Fibroblast of pulmonary artery (primary cell): Measurements from ENCODE around the gene LYRM4.

ENCODE experiments used
- DNase-seq: peaks from one replicate; pipeline ENCODE4 v3.0.0-alpha.2; 2010; ENCODE audit warnings: low read depth
- H3K4me3 ChIP-seq: replicated peaks from 2 replicates; pipeline ENCODE4 v1.5.1; 2011; ENCODE audit warnings: low read depth, mild to moderate bottlenecking, control low read depth, low read length, moderate library complexity
- TF ChIP-seq, protein P1 (sequence below): IDR thresholded peaks from 2 replicates; pipeline ENCODE4 v1.5.1; 2011; ENCODE audit warnings: mild to moderate bottlenecking, control low read depth, low read length, inconsistent platforms; ENCODE audit errors: missing control alignments

Gene LYRM4

GRCh38 chr6:5192135-5192794 is 68.5 kb downstream of the LYRM4 start:
- TF ChIP-seq, protein P1, sequence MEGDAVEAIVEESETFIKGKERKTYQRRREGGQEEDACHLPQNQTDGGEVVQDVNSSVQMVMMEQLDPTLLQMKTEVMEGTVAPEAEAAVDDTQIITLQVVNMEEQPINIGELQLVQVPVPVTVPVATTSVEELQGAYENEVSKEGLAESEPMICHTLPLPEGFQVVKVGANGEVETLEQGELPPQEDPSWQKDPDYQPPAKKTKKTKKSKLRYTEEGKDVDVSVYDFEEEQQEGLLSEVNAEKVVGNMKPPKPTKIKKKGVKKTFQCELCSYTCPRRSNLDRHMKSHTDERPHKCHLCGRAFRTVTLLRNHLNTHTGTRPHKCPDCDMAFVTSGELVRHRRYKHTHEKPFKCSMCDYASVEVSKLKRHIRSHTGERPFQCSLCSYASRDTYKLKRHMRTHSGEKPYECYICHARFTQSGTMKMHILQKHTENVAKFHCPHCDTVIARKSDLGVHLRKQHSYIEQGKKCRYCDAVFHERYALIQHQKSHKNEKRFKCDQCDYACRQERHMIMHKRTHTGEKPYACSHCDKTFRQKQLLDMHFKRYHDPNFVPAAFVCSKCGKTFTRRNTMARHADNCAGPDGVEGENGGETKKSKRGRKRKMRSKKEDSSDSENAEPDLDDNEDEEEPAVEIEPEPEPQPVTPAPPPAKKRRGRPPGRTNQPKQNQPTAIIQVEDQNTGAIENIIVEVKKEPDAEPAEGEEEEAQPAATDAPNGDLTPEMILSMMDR: no peak
- H3K4me3 ChIP-seq: no peak overlapping the region
- DNase-seq: no peak

- DNase-seq: no peak
- no peak overlapping the region for H3K4me3 ChIP-seq
- TF ChIP-seq, protein P1: no peak
Measured at GRCh38 chr6:5191722-5192121, 69.0 kb downstream of the LYRM4 start.

DNA sequence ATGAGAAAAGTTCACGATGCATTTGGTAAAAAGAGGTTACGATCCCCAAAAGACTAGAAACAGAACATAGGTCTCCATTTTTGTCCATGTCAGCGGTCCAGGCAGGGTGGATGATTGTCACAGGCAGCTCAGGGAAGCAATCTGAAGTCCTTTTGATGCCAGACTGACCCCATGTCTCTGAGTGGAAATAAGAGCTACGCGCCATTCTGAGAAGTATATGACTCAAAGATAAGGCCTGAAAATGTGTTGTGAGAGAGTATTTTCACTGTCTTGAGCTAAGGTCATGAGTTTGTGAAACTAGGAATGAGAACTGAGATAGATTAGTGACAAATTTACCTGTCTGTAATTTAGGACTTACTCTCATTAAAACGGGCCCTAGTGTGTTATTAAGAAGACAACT is 69.5 kb downstream of the LYRM4 start:
- peak; percentile 22 for DNase-seq
- TF ChIP-seq, protein P1: no peak
- H3K4me3 ChIP-seq: no peak overlapping the region

DNA sequence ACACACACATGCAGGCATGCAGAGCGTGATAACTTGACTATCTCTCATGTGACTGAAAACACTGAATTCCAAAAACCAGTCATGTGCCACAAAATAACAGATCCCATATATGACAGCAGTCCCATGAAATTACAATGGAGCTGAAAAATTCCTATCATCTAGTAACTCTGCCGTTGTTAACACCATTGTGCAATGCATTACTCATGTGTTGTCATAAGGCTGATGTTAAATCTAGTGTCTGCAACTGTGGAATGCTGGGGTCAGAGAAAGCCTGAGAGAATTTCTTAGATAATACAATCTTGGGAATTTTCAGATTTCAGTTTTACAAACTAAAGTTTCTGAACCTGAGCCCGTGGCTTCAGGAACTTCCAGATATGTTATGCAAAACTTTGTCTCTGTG is 70.2 kb downstream of the LYRM4 start:
- peak; percentile 99 for DNase-seq
- H3K4me3 ChIP-seq: no peak overlapping the region
- TF ChIP-seq, protein P1: no peak

- TF ChIP-seq, protein P1: no peak
- no peak overlapping the region for H3K4me3 ChIP-seq
- DNase-seq: no peak
Measured at GRCh38 chr6:5188646-5189045, 72.1 kb downstream of the LYRM4 start.

- no peak overlapping the region for H3K4me3 ChIP-seq
- TF ChIP-seq, protein P1: no peak
- DNase-seq: no peak
Measured at GRCh38 chr6:5184878-5185277, 75.9 kb downstream of the LYRM4 start.

DNA sequence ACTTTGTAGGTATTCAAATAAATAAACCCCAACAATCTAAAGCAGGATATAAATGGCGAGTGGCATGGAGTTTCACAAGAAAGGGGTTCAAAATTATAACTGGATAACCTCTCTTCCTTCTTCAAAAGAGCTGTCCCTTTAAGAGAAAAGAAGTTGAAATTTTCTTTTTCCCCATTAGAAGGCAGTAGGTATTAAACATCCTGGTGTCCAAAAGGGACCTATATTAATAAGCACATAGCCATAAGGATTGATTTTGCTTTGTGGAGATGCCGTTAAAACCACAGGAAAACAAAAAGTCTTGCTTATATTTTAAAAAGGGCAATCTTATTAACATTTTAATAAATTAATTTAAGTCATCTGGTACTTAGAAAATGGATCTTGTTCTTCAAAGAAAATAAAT is 76.5 kb downstream of the LYRM4 start:
- TF ChIP-seq, protein P1: peak; percentile 1
- H3K4me3 ChIP-seq: no peak overlapping the region
- no peak for DNase-seq
